Activated naive CD4-positive, alpha-beta T cell treated with Interleukin-2 at 50 U/mL for 16 hours (primary cell): Measurements from ENCODE around the gene ESRRA.
A peak's percentile ranks its signal among the peaks of the same experiment; 100 is the strongest.
"Not testable (repeated sequence)": the region's sequence is repeated elsewhere in the genome, so short reads cannot be mapped to it uniquely, and the experiment has no call there.

Experiments
- DNase-seq: peaks from one replicate; pipeline ENCODE4 v3.0.0-alpha.2; 2020

ESRRA gene

GRCh38 chr11:64314146-64314804, 9.0 kb downstream of the ESRRA start:
- no peak for DNase-seq

DNA sequence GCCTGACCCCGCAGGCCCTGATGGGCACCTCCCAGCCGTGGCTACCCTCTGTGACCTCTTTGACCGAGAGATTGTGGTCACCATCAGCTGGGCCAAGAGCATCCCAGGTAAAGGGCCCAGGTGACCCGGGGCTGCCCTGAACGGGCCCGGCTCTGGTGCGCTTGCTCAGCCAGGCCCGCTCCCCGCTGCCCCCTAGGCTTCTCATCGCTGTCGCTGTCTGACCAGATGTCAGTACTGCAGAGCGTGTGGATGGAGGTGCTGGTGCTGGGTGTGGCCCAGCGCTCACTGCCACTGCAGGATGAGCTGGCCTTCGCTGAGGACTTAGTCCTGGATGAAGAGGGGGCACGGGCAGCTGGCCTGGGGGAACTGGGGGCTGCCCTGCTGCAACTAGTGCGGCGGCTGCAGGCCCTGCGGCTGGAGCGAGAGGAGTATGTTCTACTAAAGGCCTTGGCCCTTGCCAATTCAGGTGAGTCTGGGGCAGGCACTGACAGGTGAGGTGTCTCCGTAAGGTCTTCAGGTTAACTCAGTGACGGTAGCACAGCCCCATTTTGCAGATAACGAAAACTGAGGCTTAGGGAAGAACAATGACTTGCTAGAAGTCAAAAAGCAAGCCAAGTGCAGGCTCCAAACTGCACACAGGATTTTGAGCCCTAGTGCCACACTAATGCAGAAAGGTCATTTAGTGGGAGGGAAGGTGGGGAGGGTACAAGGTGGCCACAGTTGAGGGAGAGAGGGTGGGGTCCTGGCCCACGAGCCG, 9.7 kb downstream of the ESRRA start:
- no peak for DNase-seq

GRCh38 chr11:64315667-64316526, 10.6 kb downstream of the ESRRA start:
- not testable (repeated sequence) for DNase-seq

GRCh38 chr11:64316672-64317324, 11.5 kb downstream of the ESRRA start:
- DNase-seq = peak; percentile 42

DNA sequence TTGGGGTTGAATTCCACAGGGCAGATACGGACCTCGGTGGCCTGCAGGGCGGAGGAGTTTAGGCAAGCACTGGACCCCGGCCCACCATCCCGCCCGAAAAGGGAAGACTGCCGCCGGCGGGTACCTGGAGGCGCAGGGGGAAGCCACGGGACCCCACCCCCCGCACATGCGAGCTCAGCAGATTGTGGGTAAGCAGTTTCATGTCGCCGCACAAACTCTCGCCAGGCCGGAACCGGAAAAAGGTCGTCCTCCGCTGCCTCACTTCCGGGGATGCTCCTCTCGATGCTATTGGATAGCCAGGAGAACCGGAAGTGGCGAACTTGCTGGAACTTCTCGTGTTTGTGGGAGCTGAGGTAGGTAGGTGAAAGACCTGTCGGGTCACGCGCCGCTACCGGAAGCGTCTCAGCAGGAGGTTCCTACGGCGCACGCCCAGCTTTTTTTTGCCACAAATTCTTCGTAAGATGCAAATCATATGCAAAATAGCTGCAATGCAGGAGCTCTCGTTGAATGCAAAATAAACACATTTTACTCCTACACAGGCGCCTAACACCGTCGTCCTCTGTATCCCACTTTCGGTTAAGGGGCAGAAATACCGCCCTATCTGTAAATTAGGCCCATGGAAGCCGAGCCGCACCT, 12.1 kb downstream of the ESRRA start, which contains the start of gene TRMT112:
Gene TRMT112, minus strand, starts transcription at position 235 of the 636 bp plus-strand sequence. Its CDS starts 33 bp downstream, at position 202.
- peak; percentile 96 for DNase-seq

- peak; percentile 95 for DNase-seq
Observed at GRCh38 chr11:64317961-64318765, 12.8 kb downstream of the ESRRA start, which contains the start of gene PRDX5. Gene PRDX5, plus strand, starts transcription at chr11:64318121. Its CDS starts 95 bp downstream, at chr11:64318216.

DNA sequence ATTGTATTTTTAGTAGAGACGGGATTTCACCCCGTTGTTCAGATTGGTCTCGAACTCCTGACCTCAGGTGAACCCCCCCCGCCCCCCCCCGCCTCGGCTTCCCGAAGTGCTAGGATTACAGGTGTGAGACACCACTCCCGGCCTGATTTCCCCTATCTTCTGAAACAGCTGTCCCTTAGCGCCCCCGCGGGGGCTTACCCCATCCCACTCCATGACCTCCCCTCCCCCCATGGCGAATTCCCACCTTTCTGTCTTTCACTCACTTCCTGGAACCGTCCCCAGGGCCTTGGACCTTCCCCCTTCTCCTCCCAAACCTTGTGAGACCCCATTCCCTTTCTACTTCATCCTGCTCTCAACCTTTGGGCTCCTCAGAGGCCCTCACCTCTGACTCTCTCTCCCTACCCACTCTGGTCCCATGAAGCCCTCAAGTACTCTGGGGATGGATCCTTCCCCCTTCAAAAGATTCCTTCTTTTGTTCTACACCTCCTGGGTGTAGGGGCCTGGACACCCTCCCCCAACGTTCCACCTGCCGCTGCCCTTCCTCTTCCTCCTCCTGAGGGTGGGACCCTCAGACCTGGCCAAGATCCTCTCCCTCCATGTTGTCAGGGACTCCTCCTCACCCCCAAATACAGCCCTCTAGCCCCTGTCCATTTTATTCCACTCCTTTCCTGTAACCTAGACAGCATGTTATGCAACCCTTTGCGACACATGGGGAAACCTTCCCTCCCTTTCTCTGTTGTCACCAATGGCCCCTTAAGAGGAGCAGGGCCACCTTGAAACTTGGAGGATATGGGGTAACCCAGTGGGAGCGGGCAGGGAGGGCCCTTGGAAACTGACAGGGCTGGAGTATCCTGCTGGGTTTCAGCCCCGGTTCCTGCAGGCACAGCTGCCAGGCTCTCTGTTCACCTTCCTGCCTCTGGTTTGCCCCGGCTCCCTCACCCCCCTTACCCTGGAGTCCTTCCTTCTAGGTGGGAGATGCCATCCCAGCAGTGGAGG, 13.7 kb downstream of the ESRRA start:
- DNase-seq = no peak

DNA sequence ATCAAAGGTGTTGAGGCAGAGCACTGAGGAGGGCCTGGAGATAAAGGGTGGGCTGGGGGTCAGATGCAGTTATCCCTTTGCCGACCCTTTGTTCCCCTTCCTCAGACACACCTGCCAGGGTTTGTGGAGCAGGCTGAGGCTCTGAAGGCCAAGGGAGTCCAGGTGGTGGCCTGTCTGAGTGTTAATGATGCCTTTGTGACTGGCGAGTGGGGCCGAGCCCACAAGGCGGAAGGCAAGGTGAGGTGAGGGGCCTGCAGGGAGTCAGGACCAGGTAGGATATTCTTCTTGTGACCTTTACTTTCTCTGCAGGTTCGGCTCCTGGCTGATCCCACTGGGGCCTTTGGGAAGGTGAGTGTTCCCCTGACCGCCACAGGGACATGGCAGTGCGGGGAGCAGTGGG, 15.2 kb downstream of the ESRRA start:
- no peak for DNase-seq

DNA sequence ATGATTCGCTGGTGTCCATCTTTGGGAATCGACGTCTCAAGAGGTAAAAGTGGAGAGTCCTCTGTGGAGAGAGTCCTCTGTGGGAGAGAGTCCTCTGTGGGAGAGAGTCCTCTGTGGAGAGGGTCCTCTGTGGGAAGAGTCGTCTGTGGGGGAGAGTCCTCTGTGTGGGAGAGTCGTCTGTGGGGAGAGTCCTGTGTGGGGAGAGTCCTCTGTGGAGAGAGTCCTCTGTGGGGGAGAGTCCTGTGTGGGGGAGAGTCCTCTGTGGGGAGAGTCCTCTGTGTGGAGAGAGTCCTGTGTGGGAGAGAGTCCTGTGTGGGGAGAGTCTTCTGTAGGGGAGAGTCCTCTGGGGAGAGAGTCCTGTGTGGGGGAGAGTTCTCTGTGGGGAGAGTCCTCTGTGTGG, 15.7 kb downstream of the ESRRA start:
- DNase-seq = no peak

- DNase-seq = no peak
Observed at GRCh38 chr11:64321533-64321932, 16.2 kb downstream of the ESRRA start.

DNA sequence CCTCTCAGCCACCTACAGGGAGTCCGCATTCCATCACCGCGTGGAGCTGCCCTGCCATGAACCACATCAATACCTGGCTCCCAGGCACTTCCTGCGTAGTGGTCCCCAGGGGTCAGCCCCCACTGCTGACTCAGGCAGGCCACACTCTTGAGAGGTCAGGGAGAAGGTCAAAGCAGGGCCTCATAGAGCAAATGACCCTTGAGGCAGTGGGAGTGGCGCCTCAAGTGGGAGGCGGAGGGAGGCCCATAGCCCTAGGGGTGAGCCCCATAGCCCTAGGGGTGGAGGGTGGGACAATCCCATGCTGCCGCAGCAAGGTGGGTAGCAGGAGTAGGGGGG, 17.6 kb downstream of the ESRRA start:
- DNase-seq = no peak

DNA sequence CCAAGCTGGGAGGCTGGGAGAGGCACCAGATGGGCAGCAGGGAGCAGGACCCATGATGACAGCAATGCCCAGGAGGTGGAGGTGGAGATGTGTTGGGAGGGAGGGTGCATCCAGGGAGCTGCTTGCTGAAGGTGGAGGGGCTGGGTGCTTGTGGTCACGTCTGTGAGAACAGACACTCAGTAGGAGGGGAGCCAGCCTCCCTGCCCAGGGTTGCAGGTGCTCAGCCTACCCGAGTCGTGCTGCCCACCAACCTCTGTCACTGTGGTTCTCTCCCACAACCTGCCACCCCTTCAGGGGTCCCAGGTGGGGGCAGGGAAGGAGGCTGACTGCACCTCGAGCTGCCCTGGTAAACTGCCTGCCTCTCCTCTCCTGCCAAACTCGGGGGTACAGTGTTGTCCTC, 18.0 kb downstream of the ESRRA start:
- no peak for DNase-seq

GRCh38 chr11:64323984-64324383, 18.7 kb downstream of the ESRRA start:
- not testable (repeated sequence) for DNase-seq

DNA sequence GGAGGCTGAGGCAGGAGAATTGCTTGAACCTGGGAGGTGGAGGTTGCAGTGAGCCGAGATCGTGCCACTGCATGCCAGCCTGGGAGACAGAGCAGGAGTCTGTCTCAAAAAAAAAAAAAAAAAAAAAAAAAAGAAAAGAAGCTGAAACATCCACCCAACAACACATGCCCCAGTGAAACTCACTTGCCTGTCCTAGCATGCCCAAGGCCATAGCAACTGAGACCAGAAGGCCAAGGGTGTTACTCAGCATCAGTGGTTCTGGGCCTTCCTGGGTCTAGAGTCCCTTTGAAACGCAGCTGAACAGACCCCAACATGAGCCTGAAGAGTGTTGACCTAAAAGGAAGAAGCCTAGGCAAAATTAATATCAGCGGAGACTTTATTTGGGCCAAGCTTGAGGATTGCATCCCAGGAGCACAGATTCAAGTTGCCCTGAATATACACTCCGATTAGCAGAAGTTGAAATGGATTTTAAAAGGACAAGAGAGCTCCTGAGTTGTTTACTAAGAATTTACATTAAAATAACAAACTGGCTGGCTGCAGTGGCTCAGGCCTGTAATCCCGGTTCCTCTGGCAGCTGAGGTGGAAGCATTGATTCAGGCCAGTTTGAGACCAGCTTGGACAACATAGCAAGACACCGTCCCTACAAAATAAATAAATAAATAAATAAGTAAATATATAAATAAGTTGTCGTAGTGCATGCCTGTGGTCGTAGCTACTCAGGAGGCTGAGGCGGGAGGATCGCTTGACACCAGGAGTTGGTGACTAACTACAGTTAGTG, 19.6 kb downstream of the ESRRA start:
- DNase-seq = no peak

DNA sequence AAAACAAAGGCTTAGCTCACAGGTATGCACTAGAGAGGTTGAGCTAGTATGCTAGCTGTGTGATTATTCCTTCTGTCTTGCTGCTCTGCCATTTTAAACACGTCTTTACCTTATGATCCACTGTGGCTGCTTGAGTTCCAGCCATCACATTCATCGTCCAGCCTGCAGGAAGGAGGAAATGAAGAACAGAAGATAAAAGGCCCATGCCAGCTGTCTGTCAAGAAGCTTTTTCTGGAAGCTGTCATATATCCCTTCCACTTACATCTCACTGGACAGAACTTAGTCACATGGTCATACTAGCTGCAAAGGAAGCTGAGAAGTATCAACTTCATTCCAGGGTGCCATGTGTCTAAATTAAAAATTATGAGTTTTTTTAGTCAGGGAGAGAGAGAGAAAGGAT, 22.1 kb downstream of the ESRRA start:
- no peak for DNase-seq

DNA sequence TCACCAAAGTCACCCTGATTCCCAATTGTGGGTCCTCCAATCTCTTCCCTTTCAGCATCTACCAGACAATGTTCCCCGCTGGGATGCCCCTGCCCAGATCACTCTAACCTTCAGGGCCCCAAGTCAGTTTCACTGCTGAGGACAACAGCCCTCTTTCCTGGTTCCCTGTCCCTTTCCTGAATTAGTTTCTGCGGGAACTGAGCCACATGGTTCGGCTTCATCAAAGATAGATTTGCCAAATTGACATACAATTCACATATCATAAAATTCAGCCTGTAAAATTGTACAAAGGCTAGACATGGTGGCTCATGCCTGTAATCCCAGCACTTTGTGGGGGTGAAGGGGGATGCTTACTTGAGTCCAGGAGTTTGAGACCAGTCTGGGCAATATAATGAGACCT, 22.7 kb downstream of the ESRRA start:
- DNase-seq = no peak

- DNase-seq = no peak
Observed at GRCh38 chr11:64330888-64331287, 25.6 kb downstream of the ESRRA start.

GRCh38 chr11:64331569-64332371, 26.4 kb downstream of the ESRRA start:
- DNase-seq = peak; percentile 74

DNA sequence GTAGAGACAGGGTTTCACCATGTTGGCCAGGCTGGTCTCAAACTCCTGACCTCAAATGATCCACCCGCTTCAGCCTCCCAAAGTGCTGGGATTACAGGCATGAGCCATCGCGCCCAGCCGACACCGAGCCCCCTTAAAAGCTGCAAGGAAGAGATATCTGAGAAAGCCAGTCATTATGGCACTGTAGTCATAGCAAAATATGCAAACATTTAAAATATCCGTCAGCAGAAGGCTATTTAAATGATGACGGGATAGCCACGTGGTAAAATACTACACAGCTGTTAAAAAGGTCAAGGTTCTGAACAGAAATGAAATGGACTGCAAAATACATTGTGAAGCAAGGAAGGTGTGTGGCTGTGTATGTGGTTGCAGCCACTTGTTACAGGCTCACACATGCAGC, 28.2 kb downstream of the ESRRA start:
- no peak for DNase-seq
